HG03045 (cell line): ENCODE data around the gene C20orf204.

Experiments
- ATAC-seq: cut with Tn5 transposase; IDR thresholded peaks from one replicate; pipeline ENCODE4 v1.9.1; 2021; ENCODE audit warnings: mild to moderate bottlenecking, moderate library complexity; ENCODE audit not compliant: unreplicated experiment

The C20orf204 gene

DNA sequence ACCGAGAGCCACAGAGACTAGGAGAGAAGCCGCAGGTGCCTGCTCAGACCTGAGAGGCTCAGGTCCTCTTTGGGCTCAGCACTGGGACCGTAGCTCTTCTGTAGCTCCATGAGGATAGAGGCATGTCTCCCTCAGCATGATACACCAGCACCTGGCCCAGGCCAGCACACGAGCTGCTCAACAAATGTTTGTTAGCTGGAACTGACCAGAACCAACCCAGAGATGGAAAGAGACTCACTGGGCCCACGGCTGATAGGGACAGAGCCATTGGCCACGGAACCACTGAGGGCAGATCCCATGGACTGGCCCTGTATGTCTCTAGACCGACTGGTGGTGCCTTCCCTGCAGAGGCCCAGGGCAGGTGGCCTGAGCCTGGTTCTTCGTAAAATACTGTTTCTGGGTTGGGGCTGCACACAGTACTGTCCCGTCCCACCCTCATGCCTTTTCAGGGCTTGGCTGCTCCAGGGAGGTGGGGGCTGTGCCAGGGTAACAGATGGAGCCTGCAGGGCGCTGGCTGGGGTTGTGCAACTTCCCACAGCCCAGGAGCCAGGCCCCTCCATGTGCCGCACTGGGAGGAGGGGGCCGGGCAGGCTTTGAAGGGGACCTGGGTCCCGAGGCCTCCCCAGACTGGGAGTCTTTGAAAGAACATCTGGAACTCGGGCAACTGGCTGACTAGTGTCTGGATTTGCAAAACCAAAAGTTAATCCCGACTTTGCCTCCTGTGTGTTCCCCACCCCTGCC is 5.2 kb downstream of the C20orf204 start:
- no peak for ATAC-seq

DNA sequence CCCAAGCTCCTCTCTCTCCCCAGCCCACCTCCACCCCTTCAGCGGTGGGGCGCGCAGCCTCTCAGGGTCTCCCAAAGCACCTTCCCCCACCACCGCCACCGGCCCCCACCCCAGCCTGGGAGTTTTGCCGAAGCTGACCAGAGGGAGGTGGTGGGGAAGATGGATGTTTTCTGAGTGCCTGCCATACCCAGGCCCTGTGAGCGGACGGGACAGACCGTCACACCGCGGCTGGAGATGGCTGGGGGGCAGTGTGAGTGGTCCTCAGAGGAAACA is 5.7 kb downstream of the C20orf204 start:
- ATAC-seq: no peak

GRCh38 chr20:64042054-64042781 is 6.2 kb downstream of the C20orf204 start:
- ATAC-seq: no peak

- no peak for ATAC-seq
Observed at GRCh38 chr20:64043768-64044167, 7.8 kb downstream of the C20orf204 start.

DNA sequence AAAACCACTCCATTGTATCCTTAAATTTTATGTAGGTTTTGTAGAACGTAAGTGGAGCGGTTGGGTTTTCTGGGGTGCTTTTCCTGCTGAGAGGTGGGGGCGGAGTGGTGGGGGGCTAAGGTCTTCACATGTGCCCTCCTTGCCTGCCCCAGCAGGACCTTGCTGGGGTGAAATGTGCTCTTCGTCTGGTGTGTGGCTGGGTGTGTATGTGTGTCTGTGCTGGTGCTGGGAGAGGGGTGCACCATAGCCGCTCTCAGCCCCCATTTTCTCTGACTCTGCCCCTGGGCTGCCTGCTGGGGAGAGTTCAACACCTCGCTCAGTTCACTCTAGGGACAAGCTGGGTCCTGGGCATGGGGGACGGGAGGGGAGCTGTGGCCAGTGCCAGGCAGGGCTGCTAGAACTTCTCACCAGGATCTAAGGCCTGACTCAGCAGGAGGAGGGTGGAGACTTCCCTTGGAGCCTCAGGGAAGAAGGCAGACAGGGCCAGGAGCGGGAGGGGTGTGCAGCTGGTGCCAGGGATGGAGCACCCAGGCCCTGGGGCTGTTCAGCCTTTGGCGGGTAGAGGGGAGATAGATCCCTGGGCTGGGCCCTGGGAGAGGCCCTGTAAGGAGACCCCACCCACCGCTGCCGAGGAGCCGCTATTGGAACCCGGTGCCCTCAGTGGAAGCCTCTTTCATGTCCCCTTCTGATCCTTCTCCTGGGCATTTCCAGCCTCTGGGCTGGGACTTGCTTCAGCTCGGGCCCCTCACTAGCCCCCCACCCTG is 8.7 kb downstream of the C20orf204 start:
- no peak for ATAC-seq

GRCh38 chr20:64045346-64046011 is 9.5 kb downstream of the C20orf204 start:
- ATAC-seq: no peak

DNA sequence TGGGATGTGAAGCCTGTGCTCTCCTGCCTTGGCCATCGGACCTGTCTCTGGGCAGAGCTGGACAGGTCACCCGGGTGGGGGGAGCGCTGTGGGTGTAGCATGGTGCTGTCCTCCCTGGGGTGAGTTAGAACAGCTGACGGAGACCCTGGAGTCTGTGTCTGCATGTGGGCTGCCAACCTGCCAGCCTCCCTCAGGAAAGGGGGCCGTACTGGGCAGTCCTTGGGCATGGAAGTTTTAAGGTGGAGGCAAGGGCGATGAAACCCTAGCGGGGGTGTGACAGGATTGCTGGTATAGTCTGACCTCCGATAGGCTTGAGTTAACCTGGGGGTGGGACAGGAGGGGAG is 11.0 kb downstream of the C20orf204 start:
- ATAC-seq: no peak

- no peak for ATAC-seq
Observed at GRCh38 chr20:64047968-64048401, 12.0 kb downstream of the C20orf204 start.

GRCh38 chr20:64048402-64049044 is 12.5 kb downstream of the C20orf204 start:
- no peak for ATAC-seq

DNA sequence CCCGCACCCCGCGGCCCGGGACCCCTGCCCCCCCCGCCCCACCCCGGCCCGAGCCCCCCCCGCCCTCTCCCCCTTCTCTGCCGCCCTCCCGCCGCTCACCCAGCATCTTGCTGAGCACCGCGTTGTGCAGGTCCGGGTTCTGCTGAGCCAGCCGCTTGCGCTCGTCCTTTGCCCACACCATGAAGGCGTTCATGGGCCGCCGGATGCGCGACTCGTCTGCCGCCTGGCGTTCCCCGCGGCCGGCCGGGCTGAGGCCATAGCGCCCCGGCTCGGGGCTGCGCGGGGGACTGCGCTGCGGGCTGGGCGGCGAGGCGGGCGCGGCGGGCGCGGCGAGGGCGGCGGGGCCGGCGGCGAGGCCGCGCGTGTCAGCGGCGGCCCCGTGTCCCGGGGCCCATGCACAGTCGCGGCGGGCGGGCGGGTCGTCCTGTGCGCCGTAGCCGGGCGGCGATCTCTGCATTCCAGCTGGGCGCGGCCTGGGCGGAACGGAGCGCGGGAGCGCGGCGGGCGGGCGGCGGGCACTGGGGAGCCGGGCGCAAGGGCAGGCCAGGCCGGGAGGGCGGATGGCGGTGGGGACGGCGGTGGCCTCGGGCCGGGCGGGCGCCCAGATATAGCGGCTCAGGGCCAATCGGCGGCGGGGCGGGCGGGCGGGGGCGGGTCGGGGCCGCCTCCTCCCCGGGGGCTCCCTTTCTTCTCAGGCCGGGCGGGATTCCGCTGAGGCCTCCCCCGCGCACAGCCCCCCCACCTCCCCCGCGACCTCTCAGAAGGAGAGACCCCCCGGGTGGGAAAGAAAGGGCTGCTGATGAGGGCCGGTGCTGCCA is 13.3 kb downstream of the C20orf204 start, which contains the start of gene SOX18:
Gene SOX18, minus strand, starts transcription at position 580 of the 818 bp plus-strand sequence. Its CDS starts 123 bp downstream, at position 457.
- ATAC-seq: no peak

DNA sequence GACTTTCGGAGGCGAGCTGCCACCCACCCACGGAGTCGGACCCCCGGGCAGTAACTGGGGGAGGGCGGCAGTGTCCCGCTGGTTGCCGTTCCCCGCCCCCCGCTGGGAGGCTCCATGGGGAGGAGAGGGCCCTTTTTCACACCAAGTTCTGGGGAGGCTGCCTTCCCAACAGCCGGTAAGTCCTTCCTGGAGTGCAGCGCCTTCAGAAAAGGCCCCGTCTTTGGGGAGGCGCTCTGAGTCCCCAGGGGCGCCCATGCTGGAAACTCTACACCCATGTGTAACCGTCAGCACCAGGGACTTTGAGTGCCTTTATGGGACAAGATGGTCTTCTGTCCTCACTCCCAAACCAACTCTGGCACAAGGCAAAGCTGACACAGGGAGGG is 13.9 kb downstream of the C20orf204 start:
- ATAC-seq: no peak

DNA sequence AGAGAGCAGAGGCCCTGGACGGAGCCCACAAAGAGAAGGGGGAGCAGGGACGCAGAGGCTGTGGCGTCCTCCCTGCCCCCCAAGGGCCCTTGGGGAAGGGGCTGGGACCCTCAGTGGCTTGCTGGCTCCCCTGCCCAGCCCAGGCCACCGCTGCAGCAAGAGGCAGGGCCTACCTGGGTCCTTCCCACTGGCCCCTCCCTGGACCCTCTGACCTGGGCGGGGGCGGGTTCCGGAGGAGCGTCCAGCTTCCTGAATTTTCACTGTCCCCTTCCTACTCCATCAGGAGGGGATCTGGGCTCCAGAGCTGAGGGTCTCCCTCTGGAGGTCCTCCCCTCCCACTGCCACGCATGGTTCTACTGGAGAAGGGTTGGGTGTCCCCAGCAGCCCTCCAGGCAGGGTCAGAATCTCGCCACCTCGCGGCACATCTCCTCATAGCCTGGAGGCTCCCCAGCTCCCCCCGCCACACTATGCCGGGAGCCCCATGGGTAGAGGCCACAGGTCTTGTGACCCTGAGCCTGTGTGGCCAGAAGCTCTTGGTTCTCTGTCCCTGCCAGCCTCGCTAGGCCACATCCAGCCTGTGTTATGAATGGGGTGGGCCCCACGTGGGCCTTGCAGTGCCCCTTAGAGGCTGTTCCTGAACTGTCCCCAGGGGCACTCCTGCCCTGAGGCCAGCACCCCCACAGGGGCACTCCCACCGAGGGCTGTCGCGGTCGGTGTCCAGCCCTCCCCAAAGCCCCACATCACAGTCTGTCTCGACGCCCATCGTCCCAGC is 14.5 kb downstream of the C20orf204 start:
- ATAC-seq: no peak

- no peak for ATAC-seq
Observed at GRCh38 chr20:64051033-64051452, 15.1 kb downstream of the C20orf204 start.

GRCh38 chr20:64051561-64052325 is 15.8 kb downstream of the C20orf204 start:
- no peak for ATAC-seq

- ATAC-seq: no peak
Observed at GRCh38 chr20:64052326-64052722, 16.3 kb downstream of the C20orf204 start.

GRCh38 chr20:64052987-64053840 is 17.2 kb downstream of the C20orf204 start:
- no peak for ATAC-seq

GRCh38 chr20:64053841-64054661 is 18.1 kb downstream of the C20orf204 start:
- no peak for ATAC-seq
